Body of pancreas (tissue), 4 donors: ENCODE measurements around the gene RPS15A. TPM values are rescaled to one million over a fixed set of nuclear protein-coding genes. Genes with fewer than 3 reads are reported as not detected.
A peak's percentile ranks its signal among the peaks of the same experiment; 100 is the strongest.
"Not testable (repeated sequence)": the region's sequence is repeated elsewhere in the genome, so short reads cannot be mapped to it uniquely, and the experiment has no call there.

Experiments
- ATAC-seq: fragments of 150-250 bp; one replicate; pipeline ENCODE4 v1.9.1; 2016
- DNase-seq, 4 donors: peaks; one replicate each; pipeline ENCODE4 v3.0.0-alpha.2; 2019
- H3K27ac ChIP-seq, 4 donors: fragments of 200-600 bp; sonication (generic); 1 replicate in 3 of 4; 2 replicates in 1 of 4; pipeline versions ENCODE4 v1.5.1 to v1.6.1; 2016 to 2019; ENCODE audit warnings: mild to moderate bottlenecking in 1 of 4, mixed read lengths in 1 of 4, moderate library complexity in 1 of 4
- H3K27me3 ChIP-seq, 2 donors: fragments of 200-600 bp; sonication (generic); one replicate each; pipeline ENCODE4 v1.6.0; 2016; ENCODE audit warnings: mild to moderate bottlenecking in 1 of 2
- H3K36me3 ChIP-seq, 2 donors: fragments of 200-600 bp; sonication (generic); replicated peaks in 1 of 2; 2 replicates each; pipeline ENCODE4 v1.5.1; 2016; ENCODE audit warnings: low read depth in 2 of 2; ENCODE audit not compliant: insufficient read depth in 1 of 2
- H3K4me1 ChIP-seq: fragments of 200-600 bp; sonication (generic); one replicate; pipeline ENCODE4 v1.6.0; 2016
- H3K4me3 ChIP-seq, 2 donors: fragments of 200-600 bp; sonication (generic); 1 replicate in 1 of 2; 2 replicates in 1 of 2; pipeline ENCODE4 v1.5.1; 2016 to 2019
- H3K9me3 ChIP-seq, 3 donors: fragments of 200-600 bp; sonication (generic); 1 replicate in 2 of 3; 2 replicates in 1 of 3; pipeline ENCODE4 v1.5.1; 2016
- WGBS, 2 donors: methylation state at CpG; one replicate each; pipeline ENCODE4 v1.1.5; 2017; 5-methylcytosine and 5-hydroxymethylcytosine counted together
- intact Hi-C: fragments of 100-400 bp; cut with DNase I; formaldehyde crosslinking; loops from one replicate; pipeline ENCODE4 v1.15.1; 2023
- total RNA-seq, 2 donors: library from RNA; depleted of rRNA; stranded (reverse); fragments of >200 nt; gene quantifications; one replicate each; pipeline ENCODE4 v1.1.0, GENCODE V29; 2016
- TF ChIP-seq, protein P1 (sequence below), 7 experiments: fragments of 450-650 bp in 4 of 7; fragments of 200-600 bp in 3 of 7; sonication (generic) in 3 of 7; IDR thresholded peaks; one replicate each; pipeline ENCODE4 v1.5.1; 2016 to 2019; ENCODE audit warnings: antibody characterized with exemption in 7 of 7

RPS15A gene
- total RNA-seq, 2 donors from 2014 or later, result 232 to 393 TPM

DNA sequence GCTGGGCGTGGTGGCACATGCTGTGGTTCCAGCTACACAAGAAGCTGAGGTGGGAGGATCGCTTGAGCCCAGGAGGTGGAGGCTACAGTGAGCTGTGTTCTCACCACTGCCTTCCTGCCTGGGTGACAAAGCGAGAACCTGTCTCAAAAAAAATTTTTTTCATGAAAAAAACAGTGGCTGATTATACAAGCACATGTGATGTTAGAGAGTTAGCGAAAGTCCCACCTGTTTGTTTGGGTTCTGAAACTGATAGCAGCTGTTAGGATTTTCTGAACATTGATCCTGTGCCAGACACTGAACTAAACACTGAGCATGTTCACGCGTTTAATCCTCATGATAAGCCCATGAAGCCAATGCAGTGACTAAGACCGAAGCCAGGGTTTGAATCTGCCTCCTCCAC lies 22.9 kb downstream of the RPS15A start:
- H3K9me3 ChIP-seq, H3K4me3 ChIP-seq, H3K4me1 ChIP-seq, H3K36me3 ChIP-seq, ATAC-seq, H3K27me3 ChIP-seq, intact Hi-C loops, H3K27ac ChIP-seq, DNase-seq: not testable (repeated sequence)
- 31 to 33% methylated on average over 6 of the region's 7 CpGs for WGBS, 2 donors

GRCh38 chr16:18762713-18763112 lies 27.4 kb downstream of the RPS15A start:
- H3K4me3 ChIP-seq, H3K27me3 ChIP-seq, H3K36me3 ChIP-seq, H3K9me3 ChIP-seq, H3K4me1 ChIP-seq, intact Hi-C loops, DNase-seq, H3K27ac ChIP-seq, ATAC-seq: not testable (repeated sequence)
- 17 to 34% methylated on average over 2 to 3 of the region's 5 CpGs for WGBS, 2 donors

DNA sequence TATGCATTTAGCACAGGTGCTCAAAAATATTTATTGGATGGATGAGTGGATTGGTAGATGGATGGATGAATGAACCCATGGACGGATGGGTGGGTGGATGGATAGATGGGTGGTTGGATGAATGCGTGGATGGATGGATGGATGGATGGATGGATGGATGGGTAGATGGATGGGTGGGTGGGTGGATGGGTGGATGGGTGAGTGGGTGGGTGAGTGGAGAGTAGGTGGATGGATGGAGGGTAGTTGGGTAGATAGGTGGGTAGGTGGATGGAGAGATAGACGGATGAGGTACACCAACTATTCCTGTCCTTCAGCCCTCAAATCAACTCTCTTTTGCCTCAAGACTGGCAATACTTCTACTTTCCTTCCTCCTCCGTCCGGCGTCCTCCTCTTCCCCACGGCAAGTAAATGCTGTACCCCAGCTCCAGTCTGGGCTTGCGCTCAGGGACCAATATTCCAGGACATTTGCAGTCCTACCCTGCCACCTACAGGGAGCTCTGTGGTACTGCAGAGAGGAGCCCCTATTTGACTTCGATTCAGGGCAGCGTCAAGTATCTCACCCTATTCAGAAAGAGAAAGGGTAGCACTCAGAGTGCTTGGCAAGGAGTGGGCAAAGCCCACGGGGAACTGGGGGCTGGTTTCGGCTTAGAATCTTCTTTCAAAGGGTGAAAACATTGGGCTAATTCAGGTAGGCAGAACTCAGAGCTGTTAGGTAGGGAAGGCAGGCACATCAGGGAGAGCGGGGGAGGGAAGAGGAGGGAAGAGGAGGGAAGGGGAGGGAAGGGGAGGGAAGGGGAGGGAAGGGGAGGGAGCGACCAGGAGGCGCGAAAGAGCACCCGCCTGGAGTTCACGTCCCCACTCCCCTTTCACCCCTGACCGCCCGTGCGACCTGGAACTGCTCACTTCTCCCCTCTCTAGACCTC lies 30.3 kb downstream of the RPS15A start:
- H3K4me1 ChIP-seq, intact Hi-C loops, H3K9me3 ChIP-seq, H3K4me3 ChIP-seq, H3K36me3 ChIP-seq, H3K27ac ChIP-seq, H3K27me3 ChIP-seq: not testable (repeated sequence)
- DNase-seq (peak; percentile 54 to 69 (median 56)), ATAC-seq (peak; percentile 94)
- TF ChIP-seq, protein P1, sequence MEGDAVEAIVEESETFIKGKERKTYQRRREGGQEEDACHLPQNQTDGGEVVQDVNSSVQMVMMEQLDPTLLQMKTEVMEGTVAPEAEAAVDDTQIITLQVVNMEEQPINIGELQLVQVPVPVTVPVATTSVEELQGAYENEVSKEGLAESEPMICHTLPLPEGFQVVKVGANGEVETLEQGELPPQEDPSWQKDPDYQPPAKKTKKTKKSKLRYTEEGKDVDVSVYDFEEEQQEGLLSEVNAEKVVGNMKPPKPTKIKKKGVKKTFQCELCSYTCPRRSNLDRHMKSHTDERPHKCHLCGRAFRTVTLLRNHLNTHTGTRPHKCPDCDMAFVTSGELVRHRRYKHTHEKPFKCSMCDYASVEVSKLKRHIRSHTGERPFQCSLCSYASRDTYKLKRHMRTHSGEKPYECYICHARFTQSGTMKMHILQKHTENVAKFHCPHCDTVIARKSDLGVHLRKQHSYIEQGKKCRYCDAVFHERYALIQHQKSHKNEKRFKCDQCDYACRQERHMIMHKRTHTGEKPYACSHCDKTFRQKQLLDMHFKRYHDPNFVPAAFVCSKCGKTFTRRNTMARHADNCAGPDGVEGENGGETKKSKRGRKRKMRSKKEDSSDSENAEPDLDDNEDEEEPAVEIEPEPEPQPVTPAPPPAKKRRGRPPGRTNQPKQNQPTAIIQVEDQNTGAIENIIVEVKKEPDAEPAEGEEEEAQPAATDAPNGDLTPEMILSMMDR (IDR thresholded peaks at IDR 0.05), result peak; percentile 43 to 71 (median 66)
- WGBS, 2 donors, result 29% methylated on average over 16 to 17 of the region's 21 CpGs

DNA sequence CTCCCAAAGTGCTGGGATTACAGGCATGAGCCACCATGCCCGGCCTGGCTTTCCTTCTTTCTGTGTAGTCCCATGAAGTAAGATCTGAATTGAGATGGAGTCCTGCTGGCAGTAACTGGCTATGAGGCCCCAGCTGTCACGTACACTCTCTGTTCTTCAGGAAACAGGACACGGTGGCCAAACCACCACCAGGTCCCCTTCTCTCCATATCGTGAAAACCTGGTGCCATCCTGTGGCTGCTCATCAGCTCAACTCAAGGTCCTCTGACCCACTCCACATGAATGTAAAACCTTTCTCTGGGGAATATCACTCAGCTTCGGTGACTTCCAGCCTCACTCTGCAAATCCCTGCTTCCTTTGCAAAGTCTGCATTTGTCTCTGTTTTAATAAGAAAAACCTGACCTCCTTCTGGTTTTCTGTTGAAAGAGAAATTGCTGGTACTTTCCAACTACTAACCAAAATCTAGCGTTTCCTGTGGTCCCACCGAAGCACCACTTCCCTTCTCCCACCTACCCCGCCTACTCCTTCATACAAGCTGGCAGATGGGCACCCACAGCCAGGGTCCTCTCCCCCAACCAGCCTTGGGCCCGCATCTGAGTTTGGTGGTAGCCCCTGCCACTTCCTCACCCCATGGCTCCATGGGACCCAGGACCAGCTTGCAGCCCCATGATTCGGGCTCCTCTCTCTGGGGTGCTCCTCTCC lies 32.0 kb downstream of the RPS15A start:
- DNase-seq, ATAC-seq, H3K9me3 ChIP-seq, H3K27me3 ChIP-seq, H3K4me1 ChIP-seq, intact Hi-C loops, H3K27ac ChIP-seq, H3K4me3 ChIP-seq, H3K36me3 ChIP-seq: not testable (repeated sequence)
- 100% methylated on average over 1 of the region's 10 CpGs for whole genome bisulfite sequencing, 2 donors

- DNase-seq, H3K36me3 ChIP-seq, H3K4me1 ChIP-seq, H3K4me3 ChIP-seq, H3K27me3 ChIP-seq, ATAC-seq, intact Hi-C loops, H3K27ac ChIP-seq, H3K9me3 ChIP-seq: not testable (repeated sequence)
- WGBS, 2 donors, result 72 to 79% methylated on average over 9 of the region's 9 CpGs
Measured at GRCh38 chr16:18756639-18757038, 33.5 kb downstream of the RPS15A start.

GRCh38 chr16:18742870-18743269 lies 47.3 kb downstream of the RPS15A start:
- H3K27ac ChIP-seq, ATAC-seq, H3K27me3 ChIP-seq, intact Hi-C loops, H3K9me3 ChIP-seq, H3K36me3 ChIP-seq, DNase-seq, H3K4me3 ChIP-seq, H3K4me1 ChIP-seq: not testable (repeated sequence)
- WGBS, 2 donors, result no CpG with 5 or more reads among the region's 8 CpGs

- no CpG with 5 or more reads among the region's 3 CpGs for WGBS, 2 donors
- not testable (repeated sequence) for ATAC-seq, H3K4me1 ChIP-seq
Measured at GRCh38 chr16:18740027-18740426, 50.1 kb downstream of the RPS15A start.

DNA sequence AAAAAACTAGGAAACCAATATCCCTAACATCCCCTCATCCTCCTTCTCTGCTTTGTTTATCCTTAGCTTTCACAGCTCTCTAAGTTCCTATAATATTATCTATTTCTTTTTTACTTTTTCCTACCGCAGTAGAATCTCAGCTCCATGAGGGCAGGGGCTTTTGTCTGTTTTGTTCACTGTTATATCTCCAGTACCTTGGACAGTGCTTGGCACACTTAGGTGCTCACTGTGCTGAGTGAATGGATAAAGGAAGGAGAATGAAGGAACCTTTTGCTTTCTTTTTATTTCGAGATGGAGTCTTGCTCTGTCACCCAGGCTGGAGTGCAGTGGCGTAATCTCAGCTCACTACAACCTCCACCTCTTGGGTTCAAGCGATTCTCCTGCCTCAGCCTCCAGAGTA lies 51.4 kb downstream of the RPS15A start:
- ATAC-seq, H3K27ac ChIP-seq, H3K4me3 ChIP-seq, DNase-seq, H3K36me3 ChIP-seq, H3K4me1 ChIP-seq, intact Hi-C loops, H3K27me3 ChIP-seq, H3K9me3 ChIP-seq: not testable (repeated sequence)
- 63 to 73% methylated on average over 3 to 4 of the region's 4 CpGs for WGBS, 2 donors

More at GRCh38 chr16:18740027-18740426, 50.1 kb downstream of the RPS15A start:
- H3K36me3 ChIP-seq, H3K4me3 ChIP-seq, intact Hi-C loops, H3K27me3 ChIP-seq, DNase-seq, H3K9me3 ChIP-seq, H3K27ac ChIP-seq: not testable (repeated sequence)

- intact Hi-C loops, DNase-seq, H3K4me3 ChIP-seq, H3K36me3 ChIP-seq, H3K27ac ChIP-seq, H3K4me1 ChIP-seq, ATAC-seq, H3K9me3 ChIP-seq, H3K27me3 ChIP-seq: not testable (repeated sequence)
- 88% methylated on average over 10 of the region's 27 CpGs; no CpG with 5 or more reads in 1 of the 2 donors for WGBS, 2 donors
Measured at GRCh38 chr16:18734279-18734678, 55.9 kb downstream of the RPS15A start.
